GM12892 (cell line): Measurements from ENCODE around the gene CRYBG1.

Experiments
- POLR2A ChIP-seq: IDR thresholded peaks from 2 replicates; pipeline ENCODE4 v1.6.1; 2011; ENCODE audit warnings: low read depth, low read length, control low read depth
- POLR2AphosphoS5 ChIP-seq: IDR thresholded peaks from 2 replicates; pipeline ENCODE4 v1.6.1; 2011; ENCODE audit warnings: low read depth, low read length, control low read depth

DNA sequence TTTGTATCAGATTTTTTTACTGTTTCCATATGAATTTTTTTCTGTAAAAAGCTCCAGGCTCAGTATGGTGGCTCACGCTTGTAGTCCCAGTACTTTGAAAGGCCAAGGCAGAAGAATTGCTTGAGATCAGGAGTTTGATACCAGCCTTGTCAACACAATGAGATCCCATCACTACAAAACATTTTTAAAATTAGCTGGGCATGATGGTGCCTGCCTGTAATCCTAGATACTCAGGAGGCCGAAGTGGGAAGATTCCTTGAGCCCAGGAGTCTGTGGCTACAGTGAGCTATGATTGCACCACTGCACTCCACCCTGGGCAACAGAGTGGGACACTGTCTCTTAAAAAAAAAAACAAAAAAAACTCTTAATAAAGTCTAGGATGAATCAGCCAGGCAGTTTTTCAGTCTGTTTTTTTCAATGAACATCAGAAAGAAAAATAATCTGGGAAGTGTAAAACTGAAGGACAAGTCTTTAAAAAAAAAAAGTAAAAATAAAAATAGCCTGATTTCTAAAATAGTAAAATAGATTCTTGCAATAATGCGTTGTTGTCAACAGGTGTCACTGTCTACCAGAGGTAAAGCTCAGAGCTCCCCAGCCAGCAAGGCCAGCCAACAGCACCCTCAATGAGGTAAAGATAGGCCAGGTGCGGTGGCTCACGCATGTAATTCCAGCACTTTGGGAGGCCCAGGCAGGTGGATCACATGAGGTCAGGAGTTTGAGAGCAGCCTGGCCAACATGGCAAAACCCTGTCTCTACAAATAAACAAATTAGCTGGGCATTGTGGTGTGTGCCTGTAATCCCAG lies 25.7 kb upstream of the CRYBG1 start:
- TF ChIP-seq POLR2A (no peak), POLR2AphosphoS5 (no peak)
